Measurements from ENCODE around the gene ADAMTS5. TPM values are rescaled to one million over a fixed set of nuclear protein-coding genes. Genes with fewer than 3 reads are reported as not detected.
A peak's percentile ranks its signal among the peaks of the same experiment; 100 is the strongest.

ADAMTS5 gene
- total RNA-seq, 6 experiments from 2014 or later = 0.43 to 1.1 (median 0.47) TPM

DNA sequence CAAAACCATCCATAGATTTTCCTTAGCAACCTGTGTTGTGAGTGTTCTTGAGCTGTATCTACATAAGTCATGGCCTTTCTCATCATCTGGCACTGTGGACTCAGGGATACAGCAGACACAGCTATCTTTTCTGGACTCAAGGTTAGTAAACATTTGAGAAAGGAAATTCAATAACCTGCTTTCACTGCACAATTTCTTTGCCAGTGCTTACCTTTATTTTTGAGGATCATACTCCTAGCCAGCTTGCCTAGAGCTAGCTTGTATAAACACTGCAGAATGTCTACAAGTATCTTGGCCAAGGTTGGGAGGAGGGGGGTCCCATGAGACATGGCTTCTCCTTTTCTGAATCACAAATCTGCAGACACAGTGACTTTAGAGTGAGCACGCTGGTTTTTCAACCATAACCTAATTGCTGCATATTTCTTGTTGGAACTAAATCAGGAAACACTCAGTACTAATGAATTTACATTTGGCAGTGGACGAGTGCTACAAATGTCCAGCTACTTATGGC is 27.2 kb downstream of the ADAMTS5 start:
- H3K4me1 ChIP-seq = peaks cover 0 to 12% (median 5%) of the 10 kb centered on the region in 4 donors
- DNase-seq (no peak), ATAC-seq (peak; percentile 93 to 97 (median 95))
- no peaks in the 10 kb centered on the region for H3K9me3 ChIP-seq
- H3K27me3 ChIP-seq = no peaks in the 10 kb centered on the region
- no peaks in the 10 kb centered on the region for H3K36me3 ChIP-seq
- 40% methylated on average over 2 of the region's 2 CpGs for WGBS (ENCODE audit: insufficient coverage, low coverage, low lambda C conversion rate, missing lambda C conversion rate)
- no peak overlapping the region for H3K27ac ChIP-seq
- no peak for TF ChIP-seq POLR2A (IDR thresholded peaks at IDR 0.05)
- TF ChIP-seq, protein P1, sequence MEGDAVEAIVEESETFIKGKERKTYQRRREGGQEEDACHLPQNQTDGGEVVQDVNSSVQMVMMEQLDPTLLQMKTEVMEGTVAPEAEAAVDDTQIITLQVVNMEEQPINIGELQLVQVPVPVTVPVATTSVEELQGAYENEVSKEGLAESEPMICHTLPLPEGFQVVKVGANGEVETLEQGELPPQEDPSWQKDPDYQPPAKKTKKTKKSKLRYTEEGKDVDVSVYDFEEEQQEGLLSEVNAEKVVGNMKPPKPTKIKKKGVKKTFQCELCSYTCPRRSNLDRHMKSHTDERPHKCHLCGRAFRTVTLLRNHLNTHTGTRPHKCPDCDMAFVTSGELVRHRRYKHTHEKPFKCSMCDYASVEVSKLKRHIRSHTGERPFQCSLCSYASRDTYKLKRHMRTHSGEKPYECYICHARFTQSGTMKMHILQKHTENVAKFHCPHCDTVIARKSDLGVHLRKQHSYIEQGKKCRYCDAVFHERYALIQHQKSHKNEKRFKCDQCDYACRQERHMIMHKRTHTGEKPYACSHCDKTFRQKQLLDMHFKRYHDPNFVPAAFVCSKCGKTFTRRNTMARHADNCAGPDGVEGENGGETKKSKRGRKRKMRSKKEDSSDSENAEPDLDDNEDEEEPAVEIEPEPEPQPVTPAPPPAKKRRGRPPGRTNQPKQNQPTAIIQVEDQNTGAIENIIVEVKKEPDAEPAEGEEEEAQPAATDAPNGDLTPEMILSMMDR (IDR thresholded peaks at IDR 0.05) = no peak
- H3K4me3 ChIP-seq = no peak overlapping the region
- intact Hi-C loops (cut with DNase I) = no loop called here

DNA sequence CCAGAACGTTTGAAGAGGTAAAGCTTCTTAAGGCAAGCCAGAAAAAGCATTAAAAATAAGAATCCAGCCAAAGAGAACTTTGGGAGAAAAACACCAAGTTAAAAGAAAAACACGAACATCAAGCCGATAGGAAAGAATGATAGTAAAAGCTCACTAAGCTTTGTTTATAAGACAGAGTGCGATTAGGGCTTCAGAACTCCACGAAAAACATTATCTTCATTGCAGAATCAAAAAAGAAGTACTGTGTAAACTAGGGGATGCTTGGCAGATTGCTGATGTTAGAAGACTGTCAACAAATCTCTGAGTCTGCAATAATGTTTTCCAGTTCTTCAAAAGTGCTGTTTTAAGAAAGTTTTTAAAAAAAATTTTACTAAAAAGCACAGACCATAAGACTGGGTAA is 30.2 kb downstream of the ADAMTS5 start:
- Histone ChIP-seq H3K4me3 (no peak overlapping the region), H3K27me3 (no peaks in the 10 kb centered on the region), H3K36me3 (no peaks in the 10 kb centered on the region), H3K4me1 (peaks cover 0 to 12% (median 5%) of the 10 kb centered on the region in 4 donors), H3K9me3 (no peaks in the 10 kb centered on the region), H3K27ac (no peak overlapping the region)
- intact Hi-C loops (cut with DNase I) = no loop called here
- TF ChIP-seq, protein P1 (IDR thresholded peaks at IDR 0.05) = no peak
- no peak for TF ChIP-seq POLR2A (IDR thresholded peaks at IDR 0.05)
- no peak for ATAC-seq
- 50% methylated on average over 5 of the region's 5 CpGs for WGBS (ENCODE audit: insufficient coverage, low coverage, low lambda C conversion rate, missing lambda C conversion rate)
- no peak for DNase-seq

DNA sequence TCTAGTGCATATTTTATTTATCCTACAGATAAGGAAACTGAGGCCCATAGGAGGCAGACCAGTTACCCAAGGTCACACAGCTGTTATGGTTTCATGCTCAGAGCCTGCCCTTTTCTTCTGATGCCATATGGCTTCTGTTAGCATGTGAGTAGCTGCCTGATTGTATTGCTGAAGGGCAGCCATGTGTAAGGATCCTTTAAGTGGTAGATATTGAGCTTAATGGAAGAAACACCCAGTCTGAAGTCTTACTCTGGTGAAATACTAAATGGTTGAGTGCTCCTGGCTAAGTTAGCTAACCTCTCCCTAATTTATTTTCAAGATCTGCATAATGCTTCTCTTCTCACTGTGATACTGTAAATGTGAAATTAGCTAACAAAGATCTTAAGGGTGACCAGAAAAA is 30.9 kb downstream of the ADAMTS5 start:
- intact Hi-C loops (cut with DNase I) = no loop called here
- Histone ChIP-seq H3K27ac (no peak overlapping the region), H3K9me3 (no peaks in the 10 kb centered on the region), H3K27me3 (no peaks in the 10 kb centered on the region), H3K4me3 (no peak overlapping the region), H3K4me1 (peaks cover 0 to 12% (median 5%) of the 10 kb centered on the region in 4 donors), H3K36me3 (no peaks in the 10 kb centered on the region)
- TF ChIP-seq, protein P1 (IDR thresholded peaks at IDR 0.05) = no peak
- no peak for TF ChIP-seq POLR2A (IDR thresholded peaks at IDR 0.05)
- no peak for ATAC-seq
- no peak for DNase-seq

DNA sequence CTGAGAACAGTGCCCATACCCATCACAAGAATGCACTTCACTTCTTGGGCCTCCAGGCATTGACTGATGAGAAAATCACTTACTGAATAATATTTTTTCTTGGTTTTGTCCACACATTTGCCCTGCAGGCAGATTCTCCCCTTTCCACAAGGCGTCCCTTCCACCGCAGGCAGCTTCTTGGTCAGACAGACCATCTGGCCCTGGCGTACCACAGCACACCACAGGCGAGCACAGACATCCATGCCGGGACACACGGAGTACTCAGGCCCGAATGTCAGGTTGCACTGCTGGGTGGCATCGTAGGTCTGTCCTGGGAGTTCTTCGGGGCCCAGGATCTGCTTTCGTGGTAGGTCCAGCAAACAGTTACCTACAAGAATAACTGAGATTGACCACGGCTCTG is 32.5 kb downstream of the ADAMTS5 start:
- no peaks in the 10 kb centered on the region for H3K36me3 ChIP-seq
- H3K9me3 ChIP-seq = no peaks in the 10 kb centered on the region
- H3K4me3 ChIP-seq = no peak overlapping the region
- intact Hi-C loops (cut with DNase I) = no loop called here
- ATAC-seq = no peak
- no peak overlapping the region for H3K27ac ChIP-seq
- peaks cover 0 to 4% (median 2%) of the 10 kb centered on the region in 4 donors for H3K4me1 ChIP-seq
- 96% methylated on average over 8 of the region's 11 CpGs for WGBS (ENCODE audit: insufficient coverage, low coverage, low lambda C conversion rate, missing lambda C conversion rate)
- no peaks in the 10 kb centered on the region for H3K27me3 ChIP-seq
- DNase-seq = no peak
- no peak for TF ChIP-seq POLR2A (IDR thresholded peaks at IDR 0.05)
- TF ChIP-seq, protein P1 (IDR thresholded peaks at IDR 0.05) = no peak

DNA sequence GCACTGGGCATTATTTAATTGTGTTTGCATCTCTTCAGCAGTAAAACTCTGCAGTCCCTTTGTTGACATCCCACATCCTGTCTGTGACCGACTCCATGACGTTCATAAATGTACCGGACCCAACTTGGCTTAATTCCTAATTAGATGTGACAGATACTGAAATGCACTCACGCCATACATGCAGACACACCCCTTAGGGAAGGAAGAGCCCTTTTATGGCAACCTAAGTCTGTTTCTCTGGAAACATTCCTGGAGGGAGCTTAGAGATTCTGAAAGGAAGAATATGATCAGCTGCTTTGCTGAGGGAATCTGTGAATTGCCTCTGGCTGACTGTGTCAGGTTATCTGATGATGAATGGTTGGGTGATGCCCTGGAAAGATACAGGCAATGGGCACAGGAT is 33.4 kb downstream of the ADAMTS5 start:
- Histone ChIP-seq H3K9me3 (no peaks in the 10 kb centered on the region), H3K27me3 (no peaks in the 10 kb centered on the region), H3K4me1 (no peaks in the 10 kb centered on the region), H3K36me3 (no peaks in the 10 kb centered on the region), H3K27ac (no peak overlapping the region), H3K4me3 (no peak overlapping the region)
- intact Hi-C loops (cut with DNase I) = no loop called here
- ATAC-seq = no peak
- no peak for TF ChIP-seq POLR2A (IDR thresholded peaks at IDR 0.05)
- TF ChIP-seq, protein P1 (IDR thresholded peaks at IDR 0.05) = no peak
- no peak for DNase-seq
- 58% methylated on average over 3 of the region's 4 CpGs for WGBS (ENCODE audit: insufficient coverage, low coverage, low lambda C conversion rate, missing lambda C conversion rate)
